SKM-1 treated with dmso at 0.1 percent for 144 hours (cell line): Measurements from ENCODE around the gene OR8B4.
"Not testable (repeated sequence)": the region's sequence is repeated elsewhere in the genome, so short reads cannot be mapped to it uniquely, and the experiment has no call there.

Experiments used
- DNase-seq: peaks from one replicate; lab custom pipeline; 2025; ENCODE audit not compliant: unreplicated experiment; lab: John Stamatoyannopoulos, UW

The OR8B4 gene, protein sequence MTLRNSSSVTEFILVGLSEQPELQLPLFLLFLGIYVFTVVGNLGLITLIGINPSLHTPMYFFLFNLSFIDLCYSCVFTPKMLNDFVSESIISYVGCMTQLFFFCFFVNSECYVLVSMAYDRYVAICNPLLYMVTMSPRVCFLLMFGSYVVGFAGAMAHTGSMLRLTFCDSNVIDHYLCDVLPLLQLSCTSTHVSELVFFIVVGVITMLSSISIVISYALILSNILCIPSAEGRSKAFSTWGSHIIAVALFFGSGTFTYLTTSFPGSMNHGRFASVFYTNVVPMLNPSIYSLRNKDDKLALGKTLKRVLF

GRCh38 chr11:124424384-124424921 lies at the start of gene OR8B4:
Gene OR8B4 (minus strand): TSS chr11:124424871. CDS start chr11:124424871, 0 bp downstream.
- DNase-seq = no peak

DNA sequence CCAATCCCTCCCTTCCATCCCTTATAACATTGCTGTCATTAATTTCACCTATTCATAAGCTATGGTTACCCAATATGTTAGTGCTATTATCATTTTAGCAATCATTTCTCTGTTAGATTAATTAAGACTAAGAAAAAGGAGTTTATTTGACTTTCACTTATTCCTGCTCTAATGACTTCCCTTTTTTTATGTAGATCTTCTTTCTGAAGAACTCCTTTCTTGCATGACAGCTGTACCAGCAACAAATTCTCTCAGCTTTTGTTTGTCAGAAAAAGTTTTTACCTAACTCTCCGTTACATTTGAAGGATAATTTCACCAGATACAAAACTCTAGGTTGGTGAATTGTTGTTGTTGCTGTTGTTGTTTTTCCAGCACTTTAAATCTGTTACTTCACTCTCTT lies 49.4 kb upstream of the OR8B4 start:
- DNase-seq = no peak

- DNase-seq = no peak
Observed at GRCh38 chr11:124473476-124473875, 48.8 kb upstream of the OR8B4 start.

GRCh38 chr11:124470561-124471227 lies 46.0 kb upstream of the OR8B4 start:
- DNase-seq = no peak

DNA sequence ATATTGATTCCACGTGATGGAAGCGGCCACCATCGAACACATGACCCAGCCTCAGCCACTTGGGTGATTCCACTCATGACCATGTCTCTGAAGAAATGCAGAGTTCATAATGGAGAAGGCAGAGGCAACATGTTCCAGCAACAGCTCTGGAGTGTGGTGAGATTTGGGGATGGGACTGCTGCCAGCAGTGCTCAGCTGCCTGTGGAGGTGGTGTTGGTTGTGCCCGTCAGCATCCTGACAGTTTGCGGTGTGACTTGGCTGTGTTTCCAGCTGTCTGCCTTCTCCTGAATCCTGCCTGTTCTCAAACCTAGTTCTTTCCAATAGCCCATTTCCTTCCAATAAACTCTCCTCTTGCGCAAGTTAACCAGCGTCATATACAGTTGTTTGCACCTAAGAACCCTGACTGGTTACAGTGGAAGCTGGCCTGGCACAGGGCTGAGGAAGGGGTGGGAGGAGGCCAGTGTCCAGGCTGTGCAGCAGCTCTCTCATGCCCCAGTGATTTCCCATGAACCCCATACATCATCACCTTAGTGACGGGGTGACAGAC lies 42.8 kb upstream of the OR8B4 start:
- DNase-seq = no peak

- no peak for DNase-seq
Observed at GRCh38 chr11:124465368-124465767, 40.7 kb upstream of the OR8B4 start.

DNA sequence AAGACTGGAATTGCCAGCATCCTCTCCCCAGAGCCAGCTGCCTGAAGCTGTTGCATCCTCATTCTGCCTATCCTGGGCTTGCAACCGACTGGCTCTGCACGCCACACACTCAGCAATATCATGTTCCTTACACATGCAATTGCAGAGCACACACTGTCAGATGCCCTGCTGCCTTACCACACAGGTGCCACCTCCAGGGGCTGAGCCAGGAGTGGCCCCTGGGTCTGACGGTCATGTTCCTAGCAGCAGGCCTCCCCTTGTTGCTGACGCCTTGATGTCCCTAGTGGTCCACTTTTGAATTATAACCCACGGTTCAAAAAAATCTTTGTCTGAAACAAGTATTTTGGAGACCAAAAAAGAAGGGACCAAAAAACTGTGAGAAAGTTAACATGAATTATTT lies 39.3 kb upstream of the OR8B4 start:
- no peak for DNase-seq

DNA sequence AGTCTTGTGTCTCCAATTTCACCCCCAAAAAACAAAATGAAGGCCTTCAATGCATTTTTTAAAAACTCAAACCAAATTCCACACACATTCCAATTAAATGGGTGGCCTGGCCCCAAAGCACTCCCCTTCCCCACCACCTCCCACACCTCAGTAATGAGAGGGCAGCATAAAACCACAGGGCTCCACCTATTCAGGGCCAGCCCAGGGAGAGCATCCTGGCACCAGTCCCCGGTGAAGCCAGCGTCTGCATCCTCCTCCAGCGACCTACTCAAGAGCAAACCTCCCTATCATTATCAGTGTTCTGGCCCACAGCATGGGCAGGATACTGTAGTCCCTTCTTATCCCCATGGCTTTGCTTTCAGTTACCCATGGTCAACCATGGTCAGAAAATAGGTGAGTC lies 38.7 kb upstream of the OR8B4 start:
- no peak for DNase-seq

- DNase-seq = no peak
Observed at GRCh38 chr11:124460459-124460858, 35.8 kb upstream of the OR8B4 start.

DNA sequence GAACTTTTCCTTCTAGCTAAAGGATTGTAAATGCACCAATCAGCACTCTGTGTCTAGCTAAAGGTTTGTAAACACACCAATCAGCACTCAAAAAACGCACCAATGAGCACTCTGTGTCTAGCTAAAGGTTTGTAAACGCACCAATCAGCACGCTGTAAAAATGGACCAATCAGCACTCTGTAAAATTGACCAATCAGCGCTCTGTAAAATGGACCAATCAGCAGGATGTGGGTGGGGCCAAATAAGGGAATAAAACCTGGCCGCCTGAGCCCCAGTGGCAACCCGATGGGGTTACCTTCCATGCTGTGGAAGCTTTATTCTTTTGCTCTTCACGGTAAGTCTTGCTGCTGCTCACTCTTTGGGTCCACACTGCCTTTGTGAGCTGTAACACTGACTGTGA lies 34.7 kb upstream of the OR8B4 start:
- DNase-seq = not testable (repeated sequence)

DNA sequence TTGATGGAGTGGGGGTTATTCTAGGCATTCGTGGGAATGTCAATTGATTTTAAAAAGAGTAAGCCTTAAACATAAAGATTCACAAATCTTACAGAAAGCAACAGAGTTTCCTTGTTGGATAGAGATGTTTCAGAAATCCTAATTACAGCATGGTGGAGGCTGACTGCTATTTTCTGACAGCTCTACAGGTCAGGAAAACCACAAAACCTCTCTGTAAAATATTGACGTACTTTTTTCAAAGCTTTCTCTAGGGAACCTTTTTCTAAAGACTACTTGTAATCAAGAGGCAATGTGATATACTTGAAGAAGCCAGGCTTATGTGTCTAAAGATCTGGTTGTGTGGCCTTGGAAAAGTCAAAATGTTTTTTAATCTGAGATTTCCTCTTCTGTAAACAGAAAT lies 29.9 kb upstream of the OR8B4 start:
- no peak for DNase-seq

- DNase-seq = no peak
Observed at GRCh38 chr11:124446916-124447315, 22.2 kb upstream of the OR8B4 start.

- DNase-seq = no peak
Observed at GRCh38 chr11:124445646-124446150, 21.0 kb upstream of the OR8B4 start, which contains the start of gene OR8B8. Gene OR8B8 (minus strand): TSS chr11:124445696. CDS start chr11:124441085, 4,611 bp downstream.

DNA sequence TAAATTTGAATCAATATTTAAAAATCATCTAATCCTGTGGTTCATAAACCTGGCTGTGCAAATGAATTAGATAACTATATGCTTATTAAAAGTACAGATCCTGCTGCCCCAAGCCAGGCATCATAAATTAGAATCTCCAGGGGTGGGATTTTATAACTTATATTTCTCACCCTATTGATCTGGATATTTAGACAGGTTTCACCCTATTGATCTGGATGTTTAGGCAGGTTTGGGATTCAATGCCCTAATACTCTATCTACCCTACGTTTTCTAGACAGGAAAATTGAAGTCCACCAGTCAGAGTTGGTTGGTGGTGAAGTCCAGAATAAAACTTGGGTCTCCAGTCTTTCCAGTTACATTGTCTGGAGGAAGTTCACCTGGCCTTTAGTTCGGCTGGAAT lies 18.2 kb upstream of the OR8B4 start:
- DNase-seq = no peak

DNA sequence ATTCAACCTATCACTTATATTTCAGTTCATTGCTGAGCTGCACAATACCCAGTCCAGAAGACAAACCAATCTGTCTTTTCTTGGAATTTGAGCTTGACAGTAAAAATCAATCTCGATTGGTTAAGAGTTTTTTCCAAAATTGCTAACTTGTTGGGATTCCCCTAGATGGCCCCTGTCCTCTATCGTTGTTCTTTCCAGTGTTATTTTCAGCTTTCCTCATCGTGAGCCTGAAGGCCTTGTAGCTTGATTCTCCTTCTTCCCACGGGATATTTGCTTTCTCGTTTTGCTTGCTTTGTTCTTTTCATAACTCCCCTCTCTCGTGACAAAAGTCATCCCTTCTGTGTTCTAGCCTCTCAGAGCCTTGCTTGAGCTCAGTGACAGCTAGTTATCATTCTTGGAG lies 17.8 kb upstream of the OR8B4 start:
- no peak for DNase-seq

GRCh38 chr11:124441519-124441918 lies 16.8 kb upstream of the OR8B4 start:
- DNase-seq = no peak

DNA sequence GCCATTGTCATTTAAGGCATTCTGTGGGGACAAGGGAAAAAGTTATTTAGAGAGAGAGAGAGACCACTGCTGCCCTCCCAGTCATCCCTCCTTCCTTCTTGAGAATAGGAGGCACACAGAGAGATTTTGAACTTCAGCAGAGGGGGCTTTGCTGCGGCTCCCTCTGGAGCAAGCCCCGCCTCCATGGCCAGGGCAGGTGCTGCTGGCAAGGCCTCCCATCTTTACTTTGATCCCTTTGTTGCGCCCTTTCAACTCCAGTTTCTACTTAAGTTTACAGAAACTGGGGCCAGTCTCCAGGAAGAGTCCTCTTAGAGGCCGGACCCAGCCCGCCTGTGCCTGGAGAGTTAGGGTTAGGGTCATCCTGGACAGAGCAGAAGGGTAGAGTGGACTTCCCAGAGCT lies 16.4 kb upstream of the OR8B4 start:
- no peak for DNase-seq

- no peak for DNase-seq
Observed at GRCh38 chr11:124440608-124441007, 15.9 kb upstream of the OR8B4 start.

- no peak for DNase-seq
Observed at GRCh38 chr11:124434699-124435098, 10.0 kb upstream of the OR8B4 start.

DNA sequence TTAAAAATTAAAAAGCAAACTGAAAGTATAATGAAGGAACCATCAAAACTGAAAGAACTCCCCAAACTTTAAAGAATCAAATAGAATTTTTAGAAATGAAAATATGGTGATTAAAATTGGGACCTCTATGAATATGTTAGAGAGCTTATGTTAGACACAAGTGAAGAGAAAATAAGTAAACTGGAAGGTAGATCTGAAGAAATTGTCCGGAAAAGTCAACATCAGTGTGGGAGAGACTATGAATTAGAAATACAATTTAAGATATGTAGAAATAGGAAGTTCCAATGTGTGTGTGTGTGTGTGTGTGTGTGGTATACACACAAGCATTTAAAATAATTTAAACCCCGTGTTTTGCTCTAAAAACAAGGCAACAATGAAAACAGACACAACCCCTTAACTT lies 4.9 kb upstream of the OR8B4 start:
- no peak for DNase-seq

DNA sequence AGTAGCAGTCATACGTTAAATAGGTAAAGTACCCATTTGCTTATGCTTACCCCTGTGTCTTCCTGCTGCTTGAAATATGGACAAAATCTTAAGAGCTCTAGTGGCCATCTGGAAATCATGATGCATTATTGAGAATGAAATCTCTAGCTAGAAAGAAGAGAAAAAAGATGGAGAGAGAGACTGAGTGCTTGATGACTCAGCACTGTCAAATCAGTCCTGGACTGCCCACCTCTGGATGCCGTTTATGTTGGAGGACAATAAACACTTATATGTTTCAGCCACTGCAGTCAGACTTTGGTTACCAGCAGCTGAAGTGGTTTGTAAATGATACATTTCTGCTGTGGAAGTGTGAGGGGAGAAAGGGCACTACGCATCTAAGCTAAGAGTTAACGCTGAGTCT lies 3.6 kb downstream of the OR8B4 start:
- DNase-seq = no peak

- DNase-seq = peak; percentile 20
Observed at GRCh38 chr11:124415356-124415923, 9.2 kb downstream of the OR8B4 start.
